Measurements from ENCODE around the gene BCKDK.
"Not testable (repeated sequence)": the region's sequence is repeated elsewhere in the genome, so short reads cannot be mapped to it uniquely, and the experiment has no call there.

The BCKDK gene

DNA sequence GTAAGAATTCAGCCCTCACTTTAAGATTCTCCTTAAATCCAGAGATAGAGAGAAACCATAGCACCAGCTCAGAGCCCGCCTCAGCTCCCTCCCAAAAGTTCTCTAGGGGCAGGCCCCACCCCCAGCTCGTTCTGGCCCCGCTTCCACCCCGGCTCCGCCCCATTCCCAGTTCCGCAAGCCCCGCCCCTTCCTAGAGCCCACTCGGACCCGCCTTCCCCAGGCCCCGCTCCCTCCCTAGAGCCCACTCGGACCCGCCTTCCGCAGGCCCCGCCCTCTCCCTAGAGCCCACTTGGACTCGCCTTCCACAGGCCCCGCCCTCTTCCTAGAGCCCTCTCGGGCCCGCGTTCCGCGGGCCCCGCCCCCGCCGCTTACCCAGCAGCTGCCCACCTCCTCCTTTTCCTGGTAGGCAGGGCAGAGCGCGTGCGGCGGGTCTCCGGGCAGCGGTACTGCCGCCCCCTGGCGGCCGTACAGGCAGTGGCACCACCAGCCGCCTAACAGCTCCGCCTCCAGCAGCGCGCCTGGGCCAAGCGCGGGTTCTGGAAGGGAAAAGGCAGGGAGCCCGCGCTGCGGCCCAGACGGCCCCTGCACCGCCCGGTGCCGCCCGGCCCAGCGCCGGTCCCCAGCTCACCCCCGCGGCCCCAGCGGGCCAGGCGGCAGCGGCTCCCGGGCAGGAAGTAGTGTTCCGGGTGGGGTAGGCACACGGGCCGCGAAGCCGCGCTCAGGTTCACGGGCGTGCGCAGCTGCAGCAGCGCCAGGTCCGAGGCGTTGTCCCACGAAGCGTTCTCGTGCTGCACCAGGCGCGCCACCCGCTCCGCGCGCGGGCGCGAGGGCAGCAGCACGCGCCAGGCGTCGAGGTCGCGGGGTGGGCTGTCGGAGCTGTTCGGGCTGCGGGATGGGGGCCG, 34.2 kb downstream of the BCKDK start:
- ATAC-seq = peak; percentile 96
- DNase-seq = peak; percentile 99

GRCh38 chr16:31143011-31143693, 35.0 kb downstream of the BCKDK start:
- ATAC-seq (no peak), DNase-seq (no peak)

DNA sequence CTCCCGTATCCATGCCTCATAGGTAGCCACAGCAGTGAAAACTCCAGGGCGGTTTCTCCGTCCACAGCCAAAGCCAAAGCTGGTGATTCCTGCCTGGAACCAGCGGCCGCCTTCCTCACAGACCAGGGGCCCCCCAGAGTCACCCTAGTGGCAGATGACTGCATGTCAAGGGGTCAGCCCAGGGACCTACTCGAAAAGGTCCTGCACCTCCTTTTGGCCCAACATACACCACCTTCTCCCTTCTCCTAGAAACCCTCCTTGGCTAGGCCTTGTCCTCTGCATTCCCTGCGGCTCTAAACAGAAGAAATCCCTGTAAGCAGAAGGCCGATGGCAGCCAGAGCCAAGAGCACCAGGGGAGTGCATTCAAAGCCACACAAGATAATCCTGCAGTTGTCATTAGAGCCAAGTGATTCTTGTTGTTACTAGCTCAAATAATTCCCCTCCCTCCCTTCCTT, 35.5 kb downstream of the BCKDK start:
- DNase-seq = no peak
- no peak for ATAC-seq

DNA sequence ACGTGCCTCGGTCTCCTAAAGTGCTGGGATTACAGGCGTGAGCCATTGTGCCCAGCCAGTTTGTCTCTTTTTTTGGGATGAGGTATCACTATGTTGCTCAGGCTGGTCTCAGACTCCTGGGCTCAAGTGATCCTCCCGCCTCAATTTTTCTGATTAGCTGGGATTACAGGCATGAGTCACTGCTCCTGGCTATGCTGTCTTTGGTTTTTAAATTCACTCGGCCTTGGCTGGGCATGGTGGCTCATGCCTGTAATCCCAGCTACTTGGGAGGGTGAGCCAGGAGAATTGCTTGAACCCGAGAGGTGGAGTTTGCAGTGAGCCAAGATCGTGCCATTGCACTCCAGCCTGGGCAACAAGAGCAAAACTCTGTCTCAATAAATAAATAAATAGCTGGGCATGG, 36.2 kb downstream of the BCKDK start:
- DNase-seq, ATAC-seq: not testable (repeated sequence)

GRCh38 chr16:31145398-31145990, 37.3 kb downstream of the BCKDK start:
- DNase-seq (no peak), ATAC-seq (no peak)

DNA sequence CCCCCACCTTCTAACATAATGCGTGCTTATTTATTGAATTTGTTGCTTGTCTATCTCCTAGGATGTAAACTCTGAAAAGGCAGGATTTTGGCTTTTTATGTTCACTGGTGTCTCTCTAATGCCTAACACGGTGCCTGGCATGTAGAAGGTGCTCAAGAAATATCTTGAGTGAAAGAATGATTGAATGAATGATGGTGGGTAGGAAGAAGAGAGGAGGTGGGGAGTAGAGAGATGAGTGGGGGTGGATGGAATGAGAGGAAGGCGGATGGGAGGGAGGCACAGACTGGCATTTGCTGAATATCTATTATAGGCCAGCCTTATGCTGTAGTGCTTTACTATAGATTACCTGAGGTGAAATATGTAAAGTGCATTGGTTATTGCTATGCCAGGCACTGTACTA, 39.4 kb downstream of the BCKDK start:
- ATAC-seq = no peak
- no peak for DNase-seq

GRCh38 chr16:31148281-31148728, 40.1 kb downstream of the BCKDK start:
- no peak for ATAC-seq
- DNase-seq = no peak

GRCh38 chr16:31148896-31149295, 40.7 kb downstream of the BCKDK start:
- ATAC-seq (no peak), DNase-seq (no peak)

- no peak for DNase-seq
- no peak for ATAC-seq
Measured at GRCh38 chr16:31149332-31149731, 41.1 kb downstream of the BCKDK start.

DNA sequence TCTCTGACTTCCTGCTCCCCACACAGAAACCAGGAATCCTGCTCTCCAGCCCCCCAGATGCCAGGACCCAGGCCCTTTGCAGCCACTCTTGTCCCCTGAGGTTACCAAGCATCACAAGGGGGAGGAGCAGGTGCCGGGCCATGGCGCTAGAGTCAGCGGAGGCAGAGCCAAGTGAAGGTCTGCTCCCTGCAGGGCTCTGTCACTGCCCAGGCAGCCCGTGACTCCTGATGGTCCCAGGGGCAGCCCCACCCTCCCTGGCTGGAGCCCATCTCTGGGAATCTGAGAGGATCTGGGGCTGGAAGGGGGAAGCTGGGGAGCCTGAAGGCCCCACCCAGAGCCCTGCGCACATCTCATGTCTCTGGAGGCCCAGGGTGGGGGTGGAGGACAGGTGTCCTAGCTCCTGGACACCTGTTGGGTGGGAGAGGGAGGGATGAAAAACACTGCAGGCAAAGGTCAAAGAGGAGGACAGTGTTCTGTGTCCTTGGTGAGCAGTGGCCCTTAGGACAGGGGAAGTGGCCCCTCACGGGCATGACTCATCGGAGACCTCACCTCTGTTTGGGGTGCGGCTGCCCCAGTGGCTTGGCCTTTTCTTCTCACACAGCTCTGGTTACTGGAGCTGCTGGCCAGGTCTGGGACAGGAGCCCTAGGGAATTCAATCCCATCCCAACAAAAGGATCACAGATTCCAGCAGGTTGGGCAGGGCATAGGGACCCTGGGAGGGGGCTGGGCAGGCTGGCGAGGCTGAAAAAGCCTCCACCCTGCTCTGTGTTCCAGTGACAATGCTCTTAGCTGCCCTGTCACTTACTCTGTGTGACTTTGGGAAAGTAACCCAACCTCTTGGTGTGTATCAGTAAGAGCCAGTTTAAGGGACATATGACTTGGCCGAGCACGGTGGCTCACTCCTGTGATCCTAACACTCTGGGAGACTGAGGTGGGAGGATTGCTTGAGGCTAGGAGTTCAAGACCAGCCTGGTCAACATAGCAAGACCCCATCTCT, 42.0 kb downstream of the BCKDK start, which contains the start of gene PRSS36:
PRSS36 (minus strand) TSS at position 173 of the 997 bp plus-strand sequence; CDS start at position 142, 31 bp downstream.
- ATAC-seq = no peak

GRCh38 chr16:31150976-31151375, 42.8 kb downstream of the BCKDK start:
- not testable (repeated sequence) for ATAC-seq, DNase-seq

More for the DNA sequence above, 42.0 kb downstream of the BCKDK start, which contains the start of gene PRSS36:
- no peak for DNase-seq

DNA sequence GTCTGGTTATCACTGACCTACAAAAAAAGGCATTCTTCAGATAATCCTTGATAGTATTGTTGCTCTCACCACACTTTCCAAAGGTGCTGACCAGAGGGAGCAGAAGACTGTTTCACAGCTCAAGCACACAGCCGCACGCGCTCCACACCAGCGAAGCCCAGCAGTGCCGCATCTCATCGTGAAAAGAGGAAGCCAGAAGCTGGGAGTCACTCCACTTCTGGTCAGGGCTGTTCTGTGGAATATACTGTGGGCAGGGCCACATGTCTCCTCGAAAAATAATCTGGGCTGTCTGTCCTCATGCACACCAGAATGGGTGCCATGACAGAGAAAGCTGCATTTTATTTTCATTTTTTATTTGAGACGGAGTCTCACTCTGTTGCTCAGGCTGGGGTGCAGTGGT, 49.0 kb downstream of the BCKDK start:
- ATAC-seq (no peak), DNase-seq (no peak)
